OCI-LY3 (cell line): Measurements from ENCODE around the gene MYL6B.

ENCODE experiments used
- H2AFZ ChIP-seq: fragments of 200-600, 300-600 bp; shearing (Covaris generic); 2 replicates; pipeline ENCODE4 v1.6.0; 2014; ENCODE audit warnings: antibody characterized with exemption, low read depth, low read length
- H3K27ac ChIP-seq: fragments of 200-600, 300-600 bp; sonication (generic); 2 replicates; pipeline ENCODE4 v1.5.1; 2014; ENCODE audit warnings: mild to moderate bottlenecking, low read length, moderate library complexity, mixed read lengths
- H3K27me3 ChIP-seq: fragments of 200-600, 300-600 bp; sonication (generic); 2 replicates; pipeline ENCODE4 v1.6.1; 2014; ENCODE audit warnings: low read depth, low read length, mixed read lengths
- H3K36me3 ChIP-seq: fragments of 200-600, 300-600 bp; sonication (generic); replicated peaks from 2 replicates; pipeline ENCODE3; 2014; ENCODE audit warnings: low read depth, low read length, mixed read lengths
- H3K4me1 ChIP-seq: fragments of 300-600, 200-600 bp; sonication (generic); 2 replicates; pipeline ENCODE4 v1.6.1; 2014; ENCODE audit warnings: low read length, mixed read lengths
- H3K4me2 ChIP-seq: fragments of 200-600, 300-600 bp; sonication (generic); 2 replicates; pipeline ENCODE4 v1.6.1; 2014; ENCODE audit warnings: low read length, mixed read lengths
- H3K4me3 ChIP-seq: fragments of 300-600, 200-600 bp; sonication (generic); 2 replicates; pipeline ENCODE4 v1.5.1; 2014; ENCODE audit warnings: antibody characterized with exemption, mild to moderate bottlenecking, low read length, moderate library complexity
- H3K79me2 ChIP-seq: fragments of 300-600, 200-600 bp; shearing (Covaris generic); 2 replicates; pipeline ENCODE4 v1.6.1; 2014; ENCODE audit warnings: mild to moderate bottlenecking, low read length, mixed read lengths
- H3K9ac ChIP-seq: fragments of 300-600, 200-600 bp; shearing (Covaris generic); 2 replicates; pipeline ENCODE4 v1.6.0; 2014; ENCODE audit warnings: mild to moderate bottlenecking, low read length, moderate library complexity
- H3K9me3 ChIP-seq: fragments of 200-600, 300-600 bp; shearing (Covaris generic); 2 replicates; pipeline ENCODE4 v1.6.1; 2014; ENCODE audit warnings: low read length, mixed read lengths; ENCODE audit not compliant: insufficient read depth
- H4K20me1 ChIP-seq: fragments of 200-600, 300-600 bp; sonication (generic); 2 replicates; pipeline ENCODE4 v1.6.1; 2016; ENCODE audit warnings: low read length, mixed read lengths; ENCODE audit not compliant: insufficient read depth
- EZH2phosphoT487 ChIP-seq: fragments of 200-600 bp; shearing (Covaris generic); IDR thresholded peaks from 2 replicates; pipeline ENCODE4 v1.6.1; 2018; ENCODE audit warnings: antibody characterized with exemption, mixed run types, low read depth
- TF ChIP-seq, protein P1 (sequence below): fragments of 200-600, 300-600 bp; sonication (generic); IDR thresholded peaks from 2 replicates; pipeline ENCODE4 v1.5.1; 2014; ENCODE audit warnings: antibody characterized with exemption, low read length, low read depth

Gene MYL6B

GRCh38 chr12:56143870-56144269 is 8.5 kb upstream of the MYL6B start:
- Histone ChIP-seq H3K9me3 (no peaks in the 10 kb centered on the region), H4K20me1 (no peaks in the 10 kb centered on the region), H3K36me3 (peaks cover 45% of the 10 kb centered on the region), H3K9ac (no peak overlapping the region), H3K4me3 (no peak overlapping the region), H3K27me3 (no peaks in the 10 kb centered on the region), H3K4me2 (no peak overlapping the region), H3K4me1 (no peaks in the 10 kb centered on the region), H3K79me2 (no peaks in the 10 kb centered on the region), H2AFZ (no peak overlapping the region), H3K27ac (no peak overlapping the region)
- no peak for TF ChIP-seq EZH2phosphoT487
- TF ChIP-seq, protein P1, sequence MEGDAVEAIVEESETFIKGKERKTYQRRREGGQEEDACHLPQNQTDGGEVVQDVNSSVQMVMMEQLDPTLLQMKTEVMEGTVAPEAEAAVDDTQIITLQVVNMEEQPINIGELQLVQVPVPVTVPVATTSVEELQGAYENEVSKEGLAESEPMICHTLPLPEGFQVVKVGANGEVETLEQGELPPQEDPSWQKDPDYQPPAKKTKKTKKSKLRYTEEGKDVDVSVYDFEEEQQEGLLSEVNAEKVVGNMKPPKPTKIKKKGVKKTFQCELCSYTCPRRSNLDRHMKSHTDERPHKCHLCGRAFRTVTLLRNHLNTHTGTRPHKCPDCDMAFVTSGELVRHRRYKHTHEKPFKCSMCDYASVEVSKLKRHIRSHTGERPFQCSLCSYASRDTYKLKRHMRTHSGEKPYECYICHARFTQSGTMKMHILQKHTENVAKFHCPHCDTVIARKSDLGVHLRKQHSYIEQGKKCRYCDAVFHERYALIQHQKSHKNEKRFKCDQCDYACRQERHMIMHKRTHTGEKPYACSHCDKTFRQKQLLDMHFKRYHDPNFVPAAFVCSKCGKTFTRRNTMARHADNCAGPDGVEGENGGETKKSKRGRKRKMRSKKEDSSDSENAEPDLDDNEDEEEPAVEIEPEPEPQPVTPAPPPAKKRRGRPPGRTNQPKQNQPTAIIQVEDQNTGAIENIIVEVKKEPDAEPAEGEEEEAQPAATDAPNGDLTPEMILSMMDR, result no peak

GRCh38 chr12:56145217-56145616 is 7.2 kb upstream of the MYL6B start:
- H3K27ac ChIP-seq, result no peak overlapping the region
- H3K36me3 ChIP-seq, result peaks cover 41% of the 10 kb centered on the region
- no peaks in the 10 kb centered on the region for H3K27me3 ChIP-seq

DNA sequence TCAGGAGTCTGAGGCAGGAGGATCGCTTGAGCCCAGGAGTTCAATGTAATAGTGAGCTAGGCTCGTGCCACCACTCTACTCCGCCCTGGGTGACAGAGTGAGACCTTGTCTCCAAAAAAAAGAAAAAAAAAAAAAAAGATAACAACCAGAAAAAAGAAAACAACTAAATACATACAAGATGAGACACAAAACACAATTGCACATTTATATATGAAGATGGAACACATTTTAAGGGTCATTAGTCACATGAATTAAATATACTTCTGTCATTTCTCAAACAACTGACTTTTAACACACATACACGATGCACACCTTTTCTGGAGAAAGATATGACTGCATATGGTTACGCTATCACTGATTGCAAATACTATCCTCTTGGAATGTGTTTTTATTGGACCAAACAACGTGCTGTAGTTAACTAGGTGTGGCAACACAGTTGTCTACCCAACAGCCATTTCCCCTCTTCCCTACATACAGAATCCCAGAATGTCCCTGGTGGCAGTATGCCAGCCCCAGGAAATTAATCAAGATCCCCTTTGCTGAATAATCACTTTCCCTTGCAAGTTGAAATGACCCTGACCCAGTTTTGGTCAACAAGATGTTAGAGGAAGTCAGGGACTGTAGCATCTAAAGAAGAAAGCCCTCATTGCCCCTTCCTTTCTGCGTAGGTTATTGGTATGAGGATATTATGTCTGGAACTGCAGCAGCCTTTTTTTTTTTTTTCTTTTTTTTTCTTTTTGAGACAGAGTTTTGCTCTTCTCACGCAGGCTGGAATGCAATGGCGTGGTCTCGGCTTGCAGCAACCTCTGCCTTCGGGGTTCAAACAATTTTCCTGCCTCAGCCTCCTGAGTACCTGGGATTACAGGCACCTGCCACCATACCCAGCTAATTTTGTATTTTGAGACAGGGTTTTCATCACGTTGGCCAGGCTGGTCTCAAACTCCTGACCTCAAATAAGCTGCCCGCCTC is 5.6 kb upstream of the MYL6B start:
- no peaks in the 10 kb centered on the region for H3K27me3 ChIP-seq
- no peaks in the 10 kb centered on the region for H4K20me1 ChIP-seq
- H3K4me3 ChIP-seq, result no peak overlapping the region
- H3K4me1 ChIP-seq, result peaks cover 3% of the 10 kb centered on the region; the same call in 1 of the 2 replicates
- no peak overlapping the region for H3K9ac ChIP-seq
- H3K36me3 ChIP-seq, result peaks cover 33% of the 10 kb centered on the region
- no peak overlapping the region for H3K27ac ChIP-seq
- no peaks in the 10 kb centered on the region for H3K9me3 ChIP-seq
- TF ChIP-seq, protein P1, result no peak
- TF ChIP-seq EZH2phosphoT487, result no peak
- H3K79me2 ChIP-seq, result peaks cover 4% of the 10 kb centered on the region; the same call in 1 of the 2 replicates
- no peak overlapping the region for H2AFZ ChIP-seq
- H3K4me2 ChIP-seq, result no peak overlapping the region

More at GRCh38 chr12:56145217-56145616, 7.2 kb upstream of the MYL6B start:
- no peak overlapping the region for H3K4me3 ChIP-seq
- no peak overlapping the region for H2AFZ ChIP-seq
- H3K79me2 ChIP-seq, result no peaks in the 10 kb centered on the region
- no peaks in the 10 kb centered on the region for H3K9me3 ChIP-seq
- no peak overlapping the region for H3K9ac ChIP-seq
- H4K20me1 ChIP-seq, result no peaks in the 10 kb centered on the region
- TF ChIP-seq, protein P1, result no peak
- no peak for TF ChIP-seq EZH2phosphoT487
- no peaks in the 10 kb centered on the region for H3K4me1 ChIP-seq
- H3K4me2 ChIP-seq, result no peak overlapping the region

- no peak overlapping the region for H3K27ac ChIP-seq
These were observed 1.8 kb upstream of the MYL6B start for GRCh38 chr12:56150563-56150962.

More at GRCh38 chr12:56150563-56150962, 1.8 kb upstream of the MYL6B start:
- Histone ChIP-seq H3K4me2 (no peak overlapping the region), H3K9me3 (no peaks in the 10 kb centered on the region), H4K20me1 (no peaks in the 10 kb centered on the region), H3K36me3 (no peaks in the 10 kb centered on the region), H3K9ac (no peak overlapping the region), H3K4me1 (peaks cover 11% of the 10 kb centered on the region), H3K27me3 (no peaks in the 10 kb centered on the region), H3K4me3 (no peak overlapping the region), H3K79me2 (peaks cover 8% of the 10 kb centered on the region; the same call in 1 of the 2 replicates), H2AFZ (no peak overlapping the region)
- TF ChIP-seq EZH2phosphoT487, result no peak
- TF ChIP-seq, protein P1, result no peak
